ENCODE results near the gene TMED8.

The TMED8 gene

DNA sequence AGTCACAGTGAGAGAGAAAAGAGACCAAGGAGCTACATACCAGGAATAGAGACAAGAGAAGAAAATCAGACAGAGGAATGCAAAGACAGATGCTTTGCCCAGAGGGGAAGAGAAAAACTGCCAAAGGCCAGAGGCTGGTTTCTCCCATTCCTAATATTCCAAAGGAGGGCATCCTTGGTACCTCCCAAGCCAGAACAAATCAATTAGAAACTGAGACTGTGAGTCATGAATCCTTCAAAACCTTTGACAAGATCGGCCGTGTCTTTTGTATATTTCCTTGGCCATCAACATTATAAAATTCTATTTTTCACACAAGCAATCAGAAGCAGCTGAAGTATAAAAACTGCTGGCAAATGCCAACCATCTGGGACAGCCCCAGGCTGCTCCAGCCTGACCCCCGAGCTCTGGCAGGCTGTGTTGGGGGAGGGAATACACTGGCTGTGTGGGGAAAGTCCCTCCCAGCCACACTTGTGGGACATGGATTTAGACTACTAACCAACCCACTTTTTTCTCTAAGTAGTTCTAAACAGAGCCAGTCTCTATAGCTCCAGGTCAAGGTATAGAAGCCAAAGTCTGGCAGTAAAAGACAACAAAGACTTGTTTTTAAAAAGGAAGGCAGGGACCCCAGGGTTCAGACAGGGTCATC, 69.9 kb downstream of the TMED8 start:
- TF ChIP-seq, protein P1, sequence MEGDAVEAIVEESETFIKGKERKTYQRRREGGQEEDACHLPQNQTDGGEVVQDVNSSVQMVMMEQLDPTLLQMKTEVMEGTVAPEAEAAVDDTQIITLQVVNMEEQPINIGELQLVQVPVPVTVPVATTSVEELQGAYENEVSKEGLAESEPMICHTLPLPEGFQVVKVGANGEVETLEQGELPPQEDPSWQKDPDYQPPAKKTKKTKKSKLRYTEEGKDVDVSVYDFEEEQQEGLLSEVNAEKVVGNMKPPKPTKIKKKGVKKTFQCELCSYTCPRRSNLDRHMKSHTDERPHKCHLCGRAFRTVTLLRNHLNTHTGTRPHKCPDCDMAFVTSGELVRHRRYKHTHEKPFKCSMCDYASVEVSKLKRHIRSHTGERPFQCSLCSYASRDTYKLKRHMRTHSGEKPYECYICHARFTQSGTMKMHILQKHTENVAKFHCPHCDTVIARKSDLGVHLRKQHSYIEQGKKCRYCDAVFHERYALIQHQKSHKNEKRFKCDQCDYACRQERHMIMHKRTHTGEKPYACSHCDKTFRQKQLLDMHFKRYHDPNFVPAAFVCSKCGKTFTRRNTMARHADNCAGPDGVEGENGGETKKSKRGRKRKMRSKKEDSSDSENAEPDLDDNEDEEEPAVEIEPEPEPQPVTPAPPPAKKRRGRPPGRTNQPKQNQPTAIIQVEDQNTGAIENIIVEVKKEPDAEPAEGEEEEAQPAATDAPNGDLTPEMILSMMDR (IDR thresholded peaks at IDR 0.05; ENCODE audit: insufficient read depth, low read depth, low read length, missing control alignments): no peak
- H3K4me3 ChIP-seq (ENCODE audit: low read length): no peak overlapping the region
- DNase-seq (ENCODE audit: low read depth): no peak

DNA sequence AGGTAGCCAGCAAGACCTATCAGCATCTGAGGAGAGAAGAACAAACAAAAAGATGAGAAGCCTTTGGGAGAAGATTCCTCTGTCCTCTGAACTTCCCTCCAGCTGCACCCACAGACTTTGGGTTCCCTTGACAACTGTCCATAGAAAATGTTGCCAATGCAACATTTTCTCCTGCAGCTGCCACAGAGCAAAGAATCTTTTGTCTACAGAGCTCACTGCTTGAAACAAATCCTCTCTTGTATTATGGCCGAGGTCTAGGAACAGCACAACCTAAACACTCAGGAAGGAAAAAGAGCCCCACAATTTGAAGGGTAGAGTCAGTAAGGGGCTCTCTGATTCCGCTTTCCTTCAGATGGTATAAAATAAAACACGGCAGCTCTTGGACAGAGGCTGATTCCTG, 70.5 kb downstream of the TMED8 start:
- H3K4me3 ChIP-seq (ENCODE audit: low read length): no peak overlapping the region
- DNase-seq (ENCODE audit: low read depth): no peak
- TF ChIP-seq, protein P1 (IDR thresholded peaks at IDR 0.05; ENCODE audit: insufficient read depth, low read depth, low read length, missing control alignments): no peak

DNA sequence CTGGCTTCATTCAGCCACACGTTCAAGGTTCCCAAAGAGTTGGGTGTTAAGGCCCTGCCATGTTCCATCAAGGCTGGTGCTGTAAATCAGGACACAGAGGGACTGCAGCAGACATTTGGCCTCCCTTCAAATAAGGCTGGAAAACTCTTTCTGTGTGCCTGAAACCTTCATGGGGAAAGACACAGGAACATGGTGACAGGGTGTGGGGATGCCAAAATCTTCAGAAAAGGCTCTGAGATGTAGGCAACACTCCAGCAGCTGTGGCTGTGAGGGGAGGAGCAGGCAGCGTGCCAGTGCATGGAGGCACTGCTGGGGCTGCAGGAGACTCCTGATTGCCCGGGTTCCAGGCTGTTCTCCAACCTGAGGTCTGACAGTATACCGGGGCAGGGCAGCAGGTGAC, 71.2 kb downstream of the TMED8 start:
- no peak overlapping the region for H3K4me3 ChIP-seq (ENCODE audit: low read length)
- no peak for DNase-seq (ENCODE audit: low read depth)
- TF ChIP-seq, protein P1 (IDR thresholded peaks at IDR 0.05; ENCODE audit: insufficient read depth, low read depth, low read length, missing control alignments): no peak

GRCh38 chr14:77303417-77304156, 73.3 kb downstream of the TMED8 start:
- DNase-seq (ENCODE audit: low read depth): peak; percentile 98
- no peak overlapping the region for H3K4me3 ChIP-seq (ENCODE audit: low read length)
- TF ChIP-seq, protein P1 (IDR thresholded peaks at IDR 0.05; ENCODE audit: insufficient read depth, low read depth, low read length, missing control alignments): no peak

- no peak overlapping the region for H3K4me3 ChIP-seq (ENCODE audit: low read length)
- peak; percentile 94 for DNase-seq (ENCODE audit: low read depth)
- TF ChIP-seq, protein P1 (IDR thresholded peaks at IDR 0.05; ENCODE audit: insufficient read depth, low read depth, low read length, missing control alignments): peak; percentile 26
Measured at GRCh38 chr14:77302926-77303325, 74.0 kb downstream of the TMED8 start.

GRCh38 chr14:77301103-77301502, 75.8 kb downstream of the TMED8 start:
- TF ChIP-seq, protein P1 (IDR thresholded peaks at IDR 0.05; ENCODE audit: insufficient read depth, low read depth, low read length, missing control alignments): peak; percentile 97
- peak; percentile 87 for DNase-seq (ENCODE audit: low read depth)
- no peak overlapping the region for H3K4me3 ChIP-seq (ENCODE audit: low read length)
